Muscle layer of duodenum (tissue), 2 donors: ENCODE results near the gene MGAT1.
A peak's percentile ranks its signal among the peaks of the same experiment; 100 is the strongest.

ENCODE experiments used
- H3K27ac ChIP-seq: one replicate; pipeline ENCODE4 v1.7.0; 2013; ENCODE audit warnings: mild to moderate bottlenecking, low read length
- H3K27me3 ChIP-seq: one replicate; pipeline ENCODE4 v1.7.0; 2013; ENCODE audit warnings: low read depth, mild to moderate bottlenecking, control low read depth, low read length
- H3K36me3 ChIP-seq, 2 donors: one replicate each; pipeline ENCODE4 v1.7.0; 2013; ENCODE audit warnings: low read length in 2 of 2, control low read depth in 1 of 2, mild to moderate bottlenecking in 1 of 2; ENCODE audit not compliant: insufficient read depth in 2 of 2, control insufficient read depth in 1 of 2
- H3K4me1 ChIP-seq, 2 donors: one replicate each; pipeline ENCODE4 v1.7.0; 2013; ENCODE audit warnings: low read length in 2 of 2, mild to moderate bottlenecking in 2 of 2, control low read depth in 1 of 2, moderate library complexity in 1 of 2; ENCODE audit not compliant: insufficient read depth in 2 of 2, control insufficient read depth in 1 of 2
- H3K4me3 ChIP-seq, 2 donors: one replicate each; pipeline ENCODE4 v1.7.0; 2013; ENCODE audit warnings: low read length in 2 of 2, low read depth in 1 of 2, mild to moderate bottlenecking in 1 of 2
- H3K9me3 ChIP-seq, 2 donors: one replicate each; pipeline ENCODE4 v1.7.0; 2013; ENCODE audit warnings: low read length in 2 of 2, control low read depth in 1 of 2, mild to moderate bottlenecking in 1 of 2; ENCODE audit not compliant: control insufficient read depth in 1 of 2
- donor health status: healthy.

Gene MGAT1

GRCh38 chr5:180823346-180823745 lies 20.7 kb upstream of the MGAT1 start:
- no peak overlapping the region for H3K4me3 ChIP-seq
- peaks cover 4 to 12% of the 10 kb centered on the region in 2 donors for H3K4me1 ChIP-seq
- no peaks in the 10 kb centered on the region for H3K36me3 ChIP-seq
- H3K9me3 ChIP-seq: no peaks in the 10 kb centered on the region
- no peak overlapping the region for H3K27ac ChIP-seq
- no peaks in the 10 kb centered on the region for H3K27me3 ChIP-seq

- Histone ChIP-seq H3K27ac (peak overlapping the region; percentile 67), H3K27me3 (no peaks in the 10 kb centered on the region), H3K4me3 (no peak overlapping the region), H3K4me1 (peaks cover 6 to 12% of the 10 kb centered on the region in 2 donors), H3K9me3 (no peaks in the 10 kb centered on the region), H3K36me3 (no peaks in the 10 kb centered on the region)
Observed at GRCh38 chr5:180821538-180821937, 18.9 kb upstream of the MGAT1 start.

- Histone ChIP-seq H3K4me1 (peaks cover 6 to 12% of the 10 kb centered on the region in 2 donors), H3K9me3 (no peaks in the 10 kb centered on the region), H3K27me3 (no peaks in the 10 kb centered on the region), H3K4me3 (no peak overlapping the region), H3K27ac (peak overlapping the region; percentile 67), H3K36me3 (no peaks in the 10 kb centered on the region)
Observed at GRCh38 chr5:180820788-180821321, 18.2 kb upstream of the MGAT1 start.

GRCh38 chr5:180818677-180819341 lies 16.2 kb upstream of the MGAT1 start:
- Histone ChIP-seq H3K27me3 (no peaks in the 10 kb centered on the region), H3K27ac (peak overlapping the region; percentile 67), H3K9me3 (no peaks in the 10 kb centered on the region), H3K4me3 (no peak overlapping the region), H3K36me3 (no peaks in the 10 kb centered on the region), H3K4me1 (peaks cover 6 to 11% of the 10 kb centered on the region in 2 donors)

- H3K36me3 ChIP-seq: no peaks in the 10 kb centered on the region
- H3K9me3 ChIP-seq: no peaks in the 10 kb centered on the region
- H3K4me1 ChIP-seq: peaks cover 5 to 6% of the 10 kb centered on the region in 2 donors
- peak overlapping the region; percentile 76 for H3K27ac ChIP-seq
- H3K4me3 ChIP-seq: no peak overlapping the region
- no peaks in the 10 kb centered on the region for H3K27me3 ChIP-seq
Observed at GRCh38 chr5:180817893-180818674, 15.5 kb upstream of the MGAT1 start.

GRCh38 chr5:180816608-180817534 lies 14.3 kb upstream of the MGAT1 start:
- Histone ChIP-seq H3K36me3 (no peaks in the 10 kb centered on the region), H3K9me3 (no peaks in the 10 kb centered on the region), H3K4me3 (no peak overlapping the region), H3K4me1 (peaks cover 5 to 6% of the 10 kb centered on the region in 2 donors), H3K27ac (peak overlapping the region; percentile 76), H3K27me3 (no peaks in the 10 kb centered on the region)

- H3K36me3 ChIP-seq: no peaks in the 10 kb centered on the region
- no peaks in the 10 kb centered on the region for H3K9me3 ChIP-seq
- peak overlapping the region; percentile 3 to 45 for H3K4me3 ChIP-seq
- peak overlapping the region; percentile 40 for H3K27ac ChIP-seq
- no peaks in the 10 kb centered on the region for H3K27me3 ChIP-seq
- peaks cover 11 to 13% of the 10 kb centered on the region in 2 donors for H3K4me1 ChIP-seq
Observed at GRCh38 chr5:180815293-180815917, 12.8 kb upstream of the MGAT1 start.

GRCh38 chr5:180813420-180813819 lies 10.8 kb upstream of the MGAT1 start:
- Histone ChIP-seq H3K4me3 (peak overlapping the region; percentile 6 to 37), H3K36me3 (no peaks in the 10 kb centered on the region), H3K27ac (peak overlapping the region; percentile 72), H3K27me3 (no peaks in the 10 kb centered on the region), H3K9me3 (no peaks in the 10 kb centered on the region), H3K4me1 (peaks cover 16 to 20% of the 10 kb centered on the region in 2 donors)

GRCh38 chr5:180811623-180812124 lies 9.1 kb upstream of the MGAT1 start:
- Histone ChIP-seq H3K4me1 (peaks cover 31 to 38% of the 10 kb centered on the region in 2 donors), H3K27me3 (no peaks in the 10 kb centered on the region), H3K9me3 (no peaks in the 10 kb centered on the region), H3K36me3 (peaks cover 0 to 6% of the 10 kb centered on the region in 2 donors), H3K27ac (peak overlapping the region; percentile 98), H3K4me3 (peak overlapping the region; percentile 77 to 86)

- Histone ChIP-seq H3K9me3 (no peaks in the 10 kb centered on the region), H3K4me1 (peaks cover 36 to 43% of the 10 kb centered on the region in 2 donors), H3K36me3 (peaks cover 0 to 6% of the 10 kb centered on the region in 2 donors), H3K27ac (peak overlapping the region; percentile 98), H3K27me3 (no peaks in the 10 kb centered on the region), H3K4me3 (peak overlapping the region; percentile 77 to 86)
Observed at GRCh38 chr5:180810959-180811622, 8.5 kb upstream of the MGAT1 start.
